GM21390 (cell line): ENCODE results near the gene STAC3.

Source experiments
- ATAC-seq: cut with Tn5 transposase; IDR thresholded peaks from one replicate; pipeline ENCODE4 v1.9.1; 2021; ENCODE audit not compliant: unreplicated experiment

STAC3 gene

GRCh38 chr12:57223191-57224165 lies 27.5 kb downstream of the STAC3 start:
- no peak for ATAC-seq

- no peak for ATAC-seq
These were observed 28.4 kb downstream of the STAC3 start for GRCh38 chr12:57222286-57223190.

- no peak for ATAC-seq
These were observed 29.6 kb downstream of the STAC3 start for GRCh38 chr12:57221169-57221917.

- ATAC-seq: no peak
These were observed 30.2 kb downstream of the STAC3 start for GRCh38 chr12:57220770-57221168.

- no peak for ATAC-seq
These were observed 30.8 kb downstream of the STAC3 start for GRCh38 chr12:57219993-57220754.

- no peak for ATAC-seq
These were observed 31.6 kb downstream of the STAC3 start for GRCh38 chr12:57219205-57219992.

GRCh38 chr12:57218030-57218853 lies 32.7 kb downstream of the STAC3 start:
- no peak for ATAC-seq

GRCh38 chr12:57216921-57217879 lies 33.8 kb downstream of the STAC3 start:
- ATAC-seq: no peak

- no peak for ATAC-seq
These were observed 34.7 kb downstream of the STAC3 start, which contains the start of gene NXPH4 for GRCh38 chr12:57216014-57216911. NXPH4 (plus strand) TSS chr12:57216794; CDS start chr12:57216970, 176 bp downstream.

- ATAC-seq: no peak
These were observed 35.3 kb downstream of the STAC3 start for GRCh38 chr12:57215668-57216013.

- no peak for ATAC-seq
These were observed 35.9 kb downstream of the STAC3 start for GRCh38 chr12:57215065-57215464.

GRCh38 chr12:57214398-57214781 lies 36.6 kb downstream of the STAC3 start:
- ATAC-seq: no peak

- no peak for ATAC-seq
These were observed 37.1 kb downstream of the STAC3 start for GRCh38 chr12:57213763-57214397.

- peak; percentile 39 for ATAC-seq
These were observed 37.8 kb downstream of the STAC3 start for GRCh38 chr12:57213058-57213715.

- no peak for ATAC-seq
These were observed 38.3 kb downstream of the STAC3 start for GRCh38 chr12:57212701-57213057.
